Measurements from ENCODE around the gene BNC2.

- TF ChIP-seq CTCF (tag by site-specific recombination; IDR thresholded peaks at IDR 0.05) (no peak), ZNF660 (tag by site-specific recombination; IDR thresholded peaks at IDR 0.05) (no peak)
Observed at GRCh38 chr9:16455842-16456241, 414.6 kb downstream of the BNC2 start.

Measured in HEK293 (cell line).